Keratinocyte (primary cell): Measurements from ENCODE around the gene DAPL1. TPM values are rescaled to one million over a fixed set of nuclear protein-coding genes. Genes with fewer than 3 reads are reported as not detected.

ENCODE experiments used
- DNase-seq: peaks from one replicate; pipeline ENCODE4 v3.0.0-alpha.2; 2011; ENCODE audit warnings: low read depth, missing footprints, low spot score
- FAIRE-seq: peaks from 2 replicates; lab custom pipeline; 2011; peaks lifted over from hg19 to GRCh38; lab: Jason Lieb, UNC
- H2AFZ ChIP-seq: 2 replicates; pipeline ENCODE4 v1.6.0; 2012; ENCODE audit warnings: low read length, control low read depth, inconsistent platforms; ENCODE audit not compliant: control insufficient read depth
- H3K27ac ChIP-seq: 2 replicates; pipeline ENCODE4 v1.5.1; 2011; ENCODE audit warnings: low read length; ENCODE audit not compliant: control insufficient read depth, insufficient read depth
- H3K27me3 ChIP-seq: 3 replicates; pipeline ENCODE4 v1.6.0; 2011; ENCODE audit warnings: low read length; ENCODE audit not compliant: control insufficient read depth, insufficient read depth; ENCODE audit errors: extremely low read depth
- H3K36me3 ChIP-seq, 2 experiments: 2 replicates in 1 of 2; 3 replicates in 1 of 2; pipeline ENCODE4 v1.5.1; 2011; ENCODE audit warnings: low read length in 2 of 2, mild to moderate bottlenecking in 1 of 2; ENCODE audit not compliant: control insufficient read depth in 2 of 2, insufficient read depth in 2 of 2; ENCODE audit errors: extremely low read depth in 1 of 2
- H3K4me1 ChIP-seq: 3 replicates; pipeline ENCODE4 v1.5.1; 2011; ENCODE audit warnings: low read length; ENCODE audit not compliant: control insufficient read depth, insufficient read depth; ENCODE audit errors: extremely low read depth
- H3K4me2 ChIP-seq: 3 replicates; pipeline ENCODE4 v1.6.0; 2011; ENCODE audit warnings: low read depth, low read length; ENCODE audit not compliant: control insufficient read depth, insufficient read depth; ENCODE audit errors: extremely low read depth
- H3K4me3 ChIP-seq, 3 experiments: fragments of 200-600 bp in 1 of 3; sonication (generic) in 1 of 3; 2 replicates in 2 of 3; 3 replicates in 1 of 3; pipeline ENCODE4 v1.5.1; 2011 to 2016; ENCODE audit warnings: low read length in 3 of 3, mild to moderate bottlenecking in 3 of 3, control low read depth in 2 of 3, inconsistent platforms in 1 of 3, low read depth in 1 of 3, mixed read lengths in 1 of 3, mixed run types in 1 of 3, moderate library complexity in 1 of 3; ENCODE audit not compliant: control insufficient read depth in 2 of 3, insufficient read depth in 2 of 3; ENCODE audit errors: extremely low read depth in 1 of 3
- H3K79me2 ChIP-seq: 2 replicates; pipeline ENCODE4 v1.6.0; 2012; ENCODE audit warnings: low read length; ENCODE audit not compliant: control insufficient read depth, insufficient read depth
- H3K9ac ChIP-seq: 3 replicates; pipeline ENCODE4 v1.6.0; 2011; ENCODE audit warnings: low read length; ENCODE audit not compliant: control insufficient read depth, insufficient read depth; ENCODE audit errors: extremely low read depth
- H3K9me1 ChIP-seq: 3 replicates; pipeline ENCODE4 v1.6.0; 2011; ENCODE audit warnings: low read length; ENCODE audit not compliant: control insufficient read depth, insufficient read depth; ENCODE audit errors: extremely low read depth
- H3K9me3 ChIP-seq: 2 replicates; pipeline ENCODE4 v1.5.1; 2012; ENCODE audit warnings: low read depth, low read length; ENCODE audit not compliant: control insufficient read depth
- H4K20me1 ChIP-seq: 3 replicates; pipeline ENCODE4 v1.6.0; 2011; ENCODE audit warnings: low read length; ENCODE audit not compliant: control insufficient read depth, insufficient read depth; ENCODE audit errors: extremely low read depth
- CTCF ChIP-seq, 3 experiments: IDR thresholded peaks in 1 of 3; conservative IDR thresholded peaks in 1 of 3; optimal IDR thresholded peaks in 1 of 3; 2 replicates in 2 of 3; 3 replicates in 1 of 3; pipeline versions ENCODE3 to v1.5.1; 2011; ENCODE audit warnings: low read length in 3 of 3, mild to moderate bottlenecking in 3 of 3, moderate library complexity in 2 of 3, control low read depth in 1 of 3, inconsistent platforms in 1 of 3; ENCODE audit not compliant: insufficient read depth in 2 of 3; ENCODE audit errors: extremely low read depth in 1 of 3
- EZH2 ChIP-seq: IDR thresholded peaks from one replicate; pipeline ENCODE4 v1.6.1; 2012; ENCODE audit warnings: inconsistent platforms, mild to moderate bottlenecking, low read length, moderate library complexity
- dilution Hi-C: fragments of 300-500 bp; cut with MboI; formaldehyde crosslinking; loops from one replicate; pipeline ENCODE4 v1.7.0; 2020; ENCODE audit warnings: low sequenced_read_pairs; ENCODE audit not compliant: extremely low pct_ligation_motif_present
- polyA plus RNA-seq, 5 experiments: library from polyadenylated mRNA; depleted of rRNA in 3 of 5; stranded (reverse) in 3 of 5; stranded (forward) in 1 of 5; unstranded in 1 of 5; fragments of >200 nt; gene quantifications; 1 replicate in 1 of 5; 2 replicates in 3 of 5; 3 replicates in 1 of 5; pipeline versions ENCODE4 v1.2.1 to v1.2.3, GENCODE V29; 2011 to 2012; ENCODE audit warnings: missing spikeins in 2 of 5, low read depth in 1 of 5, low replicate concordance in 1 of 5

The DAPL1 gene
- polyA plus RNA-seq, 1 donor (not counting 4 experiments of a cell fraction or from before 2014, with no cell fraction given) = 4.8 TPM

GRCh38 chr2:158806941-158807340 is 11.8 kb downstream of the DAPL1 start:
- Histone ChIP-seq H3K4me1 (peaks cover 7% of the 10 kb centered on the region), H3K36me3 (no peaks in the 10 kb centered on the region), H3K4me3 (no peak overlapping the region), H4K20me1 (no peaks in the 10 kb centered on the region), H3K4me2 (no peak overlapping the region), H3K27ac (no peak overlapping the region), H3K9ac (no peak overlapping the region), H2AFZ (no peak overlapping the region), H3K27me3 (no peaks in the 10 kb centered on the region), H3K9me1 (no peaks in the 10 kb centered on the region), H3K9me3 (no peaks in the 10 kb centered on the region), H3K79me2 (no peaks in the 10 kb centered on the region)
- dilution Hi-C loops = no loop called here
- TF ChIP-seq EZH2 (no peak), CTCF (optimal IDR thresholded peaks at IDR 0.05 in 1 of 3, IDR thresholded peaks at IDR 0.05 in 1 of 3, conservative IDR thresholded peaks at IDR 0.05 in 1 of 3; ENCODE audit: extremely low read depth in 1 of 3, insufficient read depth in 2 of 3, low read length in 3 of 3) (no peak)
- FAIRE-seq = no peak
- DNase-seq = no peak

DNA sequence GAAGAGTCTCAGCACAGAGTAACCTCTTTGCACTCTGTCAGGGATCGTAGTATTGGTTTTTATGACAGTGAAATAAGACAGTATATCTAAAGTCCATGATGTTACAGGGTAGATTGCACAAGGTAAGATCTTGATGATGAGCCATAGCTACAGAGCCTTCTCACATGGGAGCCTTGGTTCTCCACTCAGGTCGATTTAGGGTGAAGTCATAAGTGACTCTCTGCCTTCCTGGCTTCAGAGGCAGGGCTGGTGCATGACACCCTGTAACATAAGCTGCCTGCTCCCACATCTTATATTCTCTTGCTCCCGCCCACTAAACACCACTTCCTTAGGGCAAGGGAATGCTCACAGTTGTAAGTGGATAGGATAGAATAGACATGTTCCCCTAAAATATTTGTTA is 13.3 kb downstream of the DAPL1 start:
- H3K9me1 ChIP-seq = no peaks in the 10 kb centered on the region
- no peaks in the 10 kb centered on the region for H3K9me3 ChIP-seq
- H3K4me3 ChIP-seq = no peak overlapping the region
- FAIRE-seq (no peak), DNase-seq (no peak)
- no peak overlapping the region for H3K9ac ChIP-seq
- H3K27ac ChIP-seq = no peak overlapping the region
- no peaks in the 10 kb centered on the region for H3K27me3 ChIP-seq
- H3K4me1 ChIP-seq = peaks cover 7% of the 10 kb centered on the region
- no peak overlapping the region for H3K4me2 ChIP-seq
- no peaks in the 10 kb centered on the region for H3K36me3 ChIP-seq
- dilution Hi-C loops = no loop called here
- no peaks in the 10 kb centered on the region for H3K79me2 ChIP-seq
- TF ChIP-seq CTCF (optimal IDR thresholded peaks at IDR 0.05 in 1 of 3, IDR thresholded peaks at IDR 0.05 in 1 of 3, conservative IDR thresholded peaks at IDR 0.05 in 1 of 3; ENCODE audit: extremely low read depth in 1 of 3, insufficient read depth in 2 of 3, low read length in 3 of 3) = no peak
- TF ChIP-seq EZH2 = no peak
- H2AFZ ChIP-seq = no peak overlapping the region
- H4K20me1 ChIP-seq = no peaks in the 10 kb centered on the region
